Fibroblast of villous mesenchyme (primary cell): Measurements from ENCODE around the gene EIF4E2. TPM values are rescaled to one million over a fixed set of nuclear protein-coding genes. Genes with fewer than 3 reads are reported as not detected.
A peak's percentile ranks its signal among the peaks of the same experiment; 100 is the strongest.

Experiments used
- DNase-seq: peaks from one replicate; pipeline ENCODE4 v3.0.0-alpha.2; 2010; ENCODE audit warnings: low read depth
- H3K4me3 ChIP-seq: 2 replicates; pipeline ENCODE4 v1.5.1; 2011; ENCODE audit warnings: low read depth, mild to moderate bottlenecking, low read length
- total RNA-seq: library from RNA; depleted of rRNA; stranded (reverse); fragments of >200 nt; gene quantifications from 2 replicates; pipeline ENCODE4 v1.2.3, GENCODE V29; 2012
- TF ChIP-seq, protein P1 (sequence below): IDR thresholded peaks from 2 replicates; pipeline ENCODE4 v1.5.1; 2012; ENCODE audit warnings: low read depth, mild to moderate bottlenecking, low read length; ENCODE audit not compliant: insufficient read depth

The EIF4E2 gene
- total RNA-seq, 1 donor: 74.7 TPM

DNA sequence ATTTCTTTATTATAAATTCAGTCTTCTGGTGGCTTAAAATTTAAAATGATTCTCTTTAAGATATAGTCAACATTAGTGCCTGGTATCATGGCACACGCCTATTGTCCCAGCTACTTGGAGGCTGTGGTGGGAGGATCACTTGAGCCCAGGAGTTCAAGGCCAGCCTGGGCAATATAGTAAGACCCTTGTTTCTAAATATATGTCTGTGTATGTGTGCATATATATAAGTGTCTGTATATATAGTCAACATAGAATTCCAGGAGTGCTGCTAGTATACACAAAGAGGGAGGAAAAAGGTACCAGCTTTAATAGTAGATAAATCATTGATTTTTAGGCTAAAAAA lies 24.9 kb downstream of the EIF4E2 start:
- H3K4me3 ChIP-seq: no peak overlapping the region
- DNase-seq: no peak
- TF ChIP-seq, protein P1, sequence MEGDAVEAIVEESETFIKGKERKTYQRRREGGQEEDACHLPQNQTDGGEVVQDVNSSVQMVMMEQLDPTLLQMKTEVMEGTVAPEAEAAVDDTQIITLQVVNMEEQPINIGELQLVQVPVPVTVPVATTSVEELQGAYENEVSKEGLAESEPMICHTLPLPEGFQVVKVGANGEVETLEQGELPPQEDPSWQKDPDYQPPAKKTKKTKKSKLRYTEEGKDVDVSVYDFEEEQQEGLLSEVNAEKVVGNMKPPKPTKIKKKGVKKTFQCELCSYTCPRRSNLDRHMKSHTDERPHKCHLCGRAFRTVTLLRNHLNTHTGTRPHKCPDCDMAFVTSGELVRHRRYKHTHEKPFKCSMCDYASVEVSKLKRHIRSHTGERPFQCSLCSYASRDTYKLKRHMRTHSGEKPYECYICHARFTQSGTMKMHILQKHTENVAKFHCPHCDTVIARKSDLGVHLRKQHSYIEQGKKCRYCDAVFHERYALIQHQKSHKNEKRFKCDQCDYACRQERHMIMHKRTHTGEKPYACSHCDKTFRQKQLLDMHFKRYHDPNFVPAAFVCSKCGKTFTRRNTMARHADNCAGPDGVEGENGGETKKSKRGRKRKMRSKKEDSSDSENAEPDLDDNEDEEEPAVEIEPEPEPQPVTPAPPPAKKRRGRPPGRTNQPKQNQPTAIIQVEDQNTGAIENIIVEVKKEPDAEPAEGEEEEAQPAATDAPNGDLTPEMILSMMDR: no peak

DNA sequence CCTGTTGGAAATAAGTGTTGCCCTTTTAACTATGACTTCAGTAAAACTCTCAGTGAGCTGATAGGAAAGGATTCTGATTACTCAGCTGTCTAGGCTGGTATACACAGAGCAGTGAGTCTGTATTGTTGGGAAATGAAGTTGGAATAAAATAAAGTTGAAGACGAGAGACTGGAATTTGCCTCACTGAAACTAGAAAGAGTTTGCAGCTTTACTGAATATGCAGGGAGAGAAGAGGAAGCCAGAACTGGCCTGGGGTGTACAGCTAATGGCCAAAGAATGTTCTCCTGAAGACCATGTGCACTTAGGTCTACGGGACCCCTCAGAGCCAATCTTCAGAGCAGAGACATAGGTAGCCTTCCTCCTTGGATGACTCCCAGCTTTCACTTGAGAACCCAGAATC lies 26.5 kb downstream of the EIF4E2 start:
- TF ChIP-seq, protein P1: no peak
- DNase-seq: peak; percentile 11
- H3K4me3 ChIP-seq: no peak overlapping the region

DNA sequence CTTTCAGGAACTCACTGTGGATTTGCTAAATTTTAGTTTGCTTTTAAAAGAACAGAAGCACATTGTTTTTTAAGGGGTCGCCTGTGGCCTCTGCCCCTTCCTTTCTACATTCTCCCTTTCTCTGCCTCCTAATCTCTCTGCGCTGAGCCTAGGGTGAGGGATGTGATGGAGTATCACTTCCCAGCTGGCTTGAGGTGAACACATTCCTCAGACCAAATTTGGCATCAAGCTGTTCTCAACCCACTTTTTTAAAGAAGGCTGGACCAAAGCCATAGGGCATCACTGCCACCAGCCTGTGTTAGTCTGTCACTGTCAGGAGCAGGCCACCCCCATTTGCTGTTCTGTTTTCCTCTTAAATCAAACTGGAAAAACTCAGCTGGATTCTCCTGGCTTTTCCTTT lies 27.4 kb downstream of the EIF4E2 start:
- DNase-seq: no peak
- TF ChIP-seq, protein P1: no peak
- H3K4me3 ChIP-seq: no peak overlapping the region

DNA sequence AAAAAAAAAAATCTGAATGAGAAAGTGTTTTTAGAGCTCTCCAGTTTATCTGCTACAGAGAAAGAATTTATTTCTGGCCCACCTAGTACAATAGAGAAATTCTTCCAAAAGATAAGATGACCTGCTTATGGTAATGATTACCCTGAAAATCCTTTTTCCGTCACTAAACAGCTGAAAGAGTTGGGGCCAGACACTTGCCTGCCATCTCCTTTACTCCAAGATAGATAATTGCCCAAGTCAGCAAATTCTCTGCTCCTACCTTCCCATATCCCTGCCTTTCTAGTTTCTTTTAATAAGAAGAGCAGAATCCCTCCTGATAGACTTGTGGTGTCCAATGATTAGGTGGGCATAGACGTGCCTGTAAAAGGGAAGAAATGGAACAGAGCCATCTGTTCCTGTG lies 28.1 kb downstream of the EIF4E2 start:
- TF ChIP-seq, protein P1: no peak
- DNase-seq: no peak
- H3K4me3 ChIP-seq: no peak overlapping the region

DNA sequence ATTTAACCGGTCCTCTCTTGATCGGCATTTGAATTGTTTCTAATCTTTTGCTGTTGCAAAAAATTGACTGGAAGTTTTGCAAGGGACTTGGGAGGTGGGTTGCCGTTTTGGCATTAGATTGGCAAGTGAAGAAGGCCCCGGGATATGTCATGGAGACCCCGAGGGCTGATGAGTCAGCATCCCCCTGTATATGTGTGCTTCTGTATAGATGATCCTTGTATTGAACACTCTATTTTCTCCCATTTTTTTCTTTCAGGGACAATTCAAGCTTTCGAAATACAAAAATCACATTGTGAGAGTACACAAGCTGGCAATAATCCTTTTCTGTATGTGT lies 30.1 kb downstream of the EIF4E2 start:
- DNase-seq: no peak
- no peak overlapping the region for H3K4me3 ChIP-seq
- TF ChIP-seq, protein P1: no peak

DNA sequence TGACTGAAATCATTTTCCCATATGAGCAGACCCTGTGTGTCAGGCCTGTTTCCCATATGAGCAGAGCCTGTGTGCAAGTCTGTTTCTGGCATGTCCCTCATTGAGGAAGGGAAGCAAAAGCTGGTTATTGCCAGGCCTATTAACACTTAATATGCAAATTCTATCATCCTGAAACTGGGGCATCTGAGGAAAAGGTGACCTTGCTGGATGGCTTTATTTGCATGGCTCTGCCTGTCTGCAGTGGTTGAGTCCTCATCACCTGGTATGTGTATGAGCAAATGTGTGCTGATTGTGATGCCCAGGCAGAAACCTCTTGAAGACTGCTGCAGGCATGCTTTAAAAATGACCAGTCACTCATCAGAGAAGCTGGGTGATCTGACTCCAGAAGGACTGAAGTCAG lies 31.2 kb downstream of the EIF4E2 start:
- no peak for DNase-seq
- H3K4me3 ChIP-seq: no peak overlapping the region
- TF ChIP-seq, protein P1: no peak

DNA sequence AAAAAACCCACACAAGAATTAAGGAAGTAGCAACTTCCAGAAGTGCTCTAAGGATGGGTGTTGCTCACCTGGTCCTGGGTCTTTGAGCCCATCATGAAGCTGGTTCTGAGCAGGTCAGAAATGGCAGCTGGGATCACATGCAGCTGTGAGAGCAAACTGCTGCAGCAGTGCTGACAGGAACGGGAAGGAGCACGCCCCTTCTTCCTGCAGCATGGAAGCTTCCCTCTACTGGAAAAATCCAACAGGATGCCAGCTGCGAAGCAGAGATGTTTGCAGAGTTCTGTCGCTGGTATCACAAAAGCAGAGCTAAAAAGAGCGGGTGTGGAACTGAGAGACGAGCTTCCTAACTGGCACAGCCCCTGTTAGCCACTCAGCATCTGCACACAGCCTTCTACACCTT lies 33.7 kb downstream of the EIF4E2 start:
- H3K4me3 ChIP-seq: no peak overlapping the region
- DNase-seq: no peak
- TF ChIP-seq, protein P1: no peak
